ENCODE measurements around the gene KCNAB1.
"Not testable (repeated sequence)": the region's sequence is repeated elsewhere in the genome, so short reads cannot be mapped to it uniquely, and the experiment has no call there.

The KCNAB1 gene

DNA sequence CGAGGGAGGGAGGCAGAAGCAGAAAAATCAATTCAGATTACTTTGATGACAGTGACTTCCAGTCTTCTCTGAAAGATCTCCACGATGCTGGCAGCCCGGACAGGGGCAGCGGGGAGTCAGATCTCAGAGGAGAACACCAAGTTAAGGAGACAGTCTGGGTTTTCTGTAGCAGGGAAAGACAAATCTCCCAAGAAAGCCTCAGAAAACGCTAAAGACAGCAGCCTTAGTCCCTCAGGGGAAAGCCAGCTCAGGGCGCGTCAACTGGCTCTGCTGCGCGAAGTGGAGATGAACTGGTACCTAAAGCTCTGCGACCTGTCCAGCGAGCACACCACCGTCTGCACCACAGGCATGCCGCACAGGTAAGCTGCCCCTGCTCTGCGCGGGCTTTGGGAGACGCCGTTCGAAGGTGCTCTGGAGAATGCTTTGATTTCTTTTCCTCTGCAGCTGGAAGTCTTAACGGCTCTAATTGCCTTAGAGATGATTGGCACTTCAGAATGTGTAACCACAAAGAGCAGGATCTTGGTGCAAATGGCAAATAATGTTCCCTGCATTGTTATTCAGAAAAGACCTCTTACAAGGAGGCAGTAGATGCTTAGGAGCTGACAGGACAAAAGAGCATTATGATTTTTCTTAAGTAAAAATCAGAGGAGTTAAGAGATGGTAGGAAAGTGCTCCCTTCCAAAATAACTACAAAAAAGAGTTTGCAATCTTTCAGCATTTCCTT is at the start of gene KCNAB1:
Gene KCNAB1, plus strand, starts transcription at position 51 of the 724 bp plus-strand sequence.
- DNase-seq (ENCODE audit: low read depth in 2 of 2), result no peak

DNA sequence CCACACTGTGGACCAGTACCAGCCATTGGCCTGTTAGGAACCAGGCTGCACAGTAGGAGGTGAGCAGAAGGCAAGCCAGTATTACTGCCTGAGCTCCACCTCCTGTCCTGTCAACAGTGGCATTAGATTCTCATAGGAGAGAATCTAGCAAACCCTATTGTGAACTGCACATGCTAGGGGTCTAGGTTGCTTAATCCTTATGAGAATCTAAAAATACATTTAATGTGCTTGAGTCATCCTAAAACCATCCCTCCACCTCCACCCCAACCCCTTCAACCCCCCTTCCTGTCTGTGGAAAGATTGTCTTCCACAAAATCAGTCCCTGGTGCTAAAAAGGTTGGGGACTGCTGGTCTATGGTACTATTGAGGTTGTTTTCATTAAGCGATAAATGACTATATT is 49.3 kb upstream of the KCNAB1 start:
- no peak for DNase-seq (ENCODE audit: low read depth in 2 of 2)

GRCh38 chr3:156072950-156073657 is 47.3 kb upstream of the KCNAB1 start:
- not testable (repeated sequence) for DNase-seq (ENCODE audit: low read depth in 2 of 2)

GRCh38 chr3:156090126-156090525 is 30.3 kb upstream of the KCNAB1 start:
- DNase-seq (ENCODE audit: low read depth in 2 of 2), result no peak

DNA sequence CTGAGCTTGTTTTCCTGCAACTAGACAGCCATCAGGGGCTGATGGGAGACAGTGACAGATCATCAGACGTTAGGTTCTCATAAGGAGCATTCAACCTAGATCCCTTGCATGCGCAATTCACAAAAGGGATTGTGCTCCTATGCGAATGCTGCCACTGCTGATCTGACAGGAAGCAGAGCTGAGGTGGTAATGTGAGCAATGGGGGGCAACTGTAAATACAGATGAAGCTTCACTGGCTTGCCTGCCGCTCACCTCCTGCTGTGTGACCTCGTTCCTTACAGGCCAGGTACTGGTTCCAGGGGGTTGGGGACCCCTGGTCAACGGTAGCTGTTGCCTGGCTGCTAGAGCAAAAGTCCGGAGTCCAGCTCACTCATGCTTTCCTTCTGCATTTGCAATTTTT is 26.4 kb upstream of the KCNAB1 start:
- DNase-seq (ENCODE audit: low read depth in 2 of 2), result no peak

DNA sequence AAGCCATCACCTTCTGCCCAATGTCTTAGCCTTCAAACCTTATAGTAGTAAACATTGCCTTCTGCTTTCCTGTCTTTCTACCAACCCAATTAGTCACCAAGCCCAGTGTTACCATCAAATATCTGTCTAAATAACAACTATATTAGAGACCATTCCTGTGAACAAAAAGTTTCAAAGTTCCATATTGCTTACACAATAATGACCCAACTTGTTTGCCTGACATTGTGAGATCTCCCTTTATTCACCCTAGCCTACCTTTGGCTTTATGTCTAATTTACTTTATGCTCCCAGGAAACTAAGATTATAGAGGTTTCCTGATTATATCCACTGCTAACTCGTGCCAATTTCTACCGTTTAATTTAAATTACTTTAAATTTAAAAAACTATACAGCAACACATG is 26.0 kb upstream of the KCNAB1 start:
- DNase-seq (ENCODE audit: low read depth in 2 of 2), result no peak

DNA sequence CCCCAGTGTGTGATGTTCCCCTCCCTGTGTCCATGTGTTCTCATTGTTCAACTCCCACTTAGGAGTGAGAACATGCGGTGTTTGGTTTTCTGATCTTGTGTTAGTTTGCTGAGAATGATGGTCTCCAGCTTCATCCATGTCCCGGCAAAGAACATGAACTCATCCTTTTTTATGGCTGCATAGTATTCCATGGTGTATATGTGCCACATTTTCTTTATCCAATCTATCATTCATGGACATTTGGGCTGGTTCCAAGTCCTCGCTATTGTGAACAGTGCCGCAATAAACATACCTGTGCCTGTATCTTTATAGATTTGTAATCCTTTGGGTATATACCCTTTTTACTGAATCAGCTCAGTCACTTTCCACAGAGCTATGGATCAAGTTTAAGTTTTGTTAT is 24.7 kb upstream of the KCNAB1 start:
- not testable (repeated sequence) for DNase-seq (ENCODE audit: low read depth in 2 of 2)

GRCh38 chr3:156098437-156099035 is 21.8 kb upstream of the KCNAB1 start:
- DNase-seq (ENCODE audit: low read depth in 2 of 2), result no peak

- DNase-seq (ENCODE audit: low read depth in 2 of 2), result not testable (repeated sequence)
Observed at GRCh38 chr3:156099348-156099747, 21.0 kb upstream of the KCNAB1 start.

DNA sequence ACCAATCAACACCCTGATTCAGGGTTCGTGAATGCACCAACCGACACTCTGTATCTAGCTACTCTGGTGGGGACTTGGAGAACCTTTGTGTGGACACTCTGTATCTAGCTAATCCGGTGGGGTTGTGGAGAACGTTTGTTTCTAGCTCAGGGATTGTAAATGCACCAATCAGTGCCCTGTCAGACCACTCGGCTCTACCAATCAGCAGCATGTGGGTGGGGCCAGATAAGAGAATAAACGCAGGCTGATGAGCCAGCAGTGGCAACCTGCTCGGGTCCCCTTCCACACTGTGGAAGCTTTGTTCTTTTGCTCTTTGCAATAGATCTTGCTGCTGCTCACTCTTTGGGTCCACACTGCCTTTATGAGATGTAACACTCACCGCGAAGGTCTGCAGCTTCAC is 20.4 kb upstream of the KCNAB1 start:
- not testable (repeated sequence) for DNase-seq (ENCODE audit: low read depth in 2 of 2)

DNA sequence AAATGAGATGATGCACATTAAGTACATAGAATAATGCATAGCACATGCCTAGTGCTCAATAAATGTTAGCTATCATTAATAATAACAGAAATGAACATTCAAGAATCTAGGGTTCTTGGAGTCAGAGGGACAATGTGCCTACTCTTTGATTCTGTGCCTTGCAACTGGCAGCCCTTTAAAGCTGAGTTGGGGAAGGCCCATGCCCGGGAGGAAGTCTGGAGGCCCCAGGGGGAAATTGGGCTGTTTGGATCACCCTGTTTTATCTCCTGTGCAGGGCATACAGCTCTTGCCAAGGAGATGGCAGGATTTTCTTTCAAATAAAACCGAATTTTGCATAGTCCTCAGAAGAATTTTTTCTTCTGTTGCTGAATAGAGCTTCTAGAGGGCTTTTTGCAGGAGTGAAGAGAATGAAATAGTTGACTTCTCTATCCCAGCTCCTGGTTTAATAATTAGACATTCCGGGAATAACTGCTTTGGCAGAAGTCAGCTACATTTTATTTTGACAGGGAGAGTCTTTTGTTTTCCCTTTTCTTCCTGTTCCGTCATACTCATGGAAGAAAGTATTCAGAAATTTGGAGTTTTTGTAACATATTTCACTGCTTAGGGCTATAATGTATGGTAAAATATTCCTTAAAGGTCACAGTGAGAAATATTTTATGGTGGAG is 18.0 kb upstream of the KCNAB1 start:
- DNase-seq (ENCODE audit: low read depth in 2 of 2), result no peak

DNA sequence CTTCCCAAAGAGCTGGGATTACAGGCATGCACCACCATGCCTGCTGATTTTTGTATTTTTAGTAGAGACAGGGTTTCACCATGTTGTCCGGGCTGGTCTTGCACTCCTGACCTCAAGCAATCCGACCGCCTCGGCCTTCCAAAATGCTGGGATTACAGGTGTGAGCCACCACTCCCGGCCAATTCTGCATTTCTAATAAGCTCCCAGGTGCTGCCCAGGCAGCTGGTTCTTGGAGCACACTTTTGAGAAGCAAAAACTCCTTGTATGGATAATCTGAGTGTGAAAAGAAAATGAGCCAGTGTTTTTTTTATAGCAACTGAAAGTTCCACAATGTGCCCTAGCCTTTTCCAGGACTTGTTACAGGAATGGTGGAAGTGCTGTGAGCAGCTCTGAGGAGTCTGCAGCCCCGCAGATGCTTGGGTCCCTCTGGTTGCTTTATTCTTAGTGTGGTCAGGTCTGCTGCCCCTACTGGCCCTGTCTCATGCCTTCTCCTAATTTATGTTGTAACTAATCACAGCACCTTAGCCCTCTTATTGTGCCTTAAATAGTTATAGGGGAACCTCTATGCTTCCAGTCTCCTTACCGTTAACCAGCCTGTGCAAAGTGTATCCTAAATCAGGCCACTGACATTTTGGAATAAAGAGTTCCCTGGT is 13.5 kb upstream of the KCNAB1 start:
- no peak for DNase-seq (ENCODE audit: low read depth in 2 of 2)

- DNase-seq (ENCODE audit: low read depth in 2 of 2), result no peak
Observed at GRCh38 chr3:156107504-156107903, 12.9 kb upstream of the KCNAB1 start.

DNA sequence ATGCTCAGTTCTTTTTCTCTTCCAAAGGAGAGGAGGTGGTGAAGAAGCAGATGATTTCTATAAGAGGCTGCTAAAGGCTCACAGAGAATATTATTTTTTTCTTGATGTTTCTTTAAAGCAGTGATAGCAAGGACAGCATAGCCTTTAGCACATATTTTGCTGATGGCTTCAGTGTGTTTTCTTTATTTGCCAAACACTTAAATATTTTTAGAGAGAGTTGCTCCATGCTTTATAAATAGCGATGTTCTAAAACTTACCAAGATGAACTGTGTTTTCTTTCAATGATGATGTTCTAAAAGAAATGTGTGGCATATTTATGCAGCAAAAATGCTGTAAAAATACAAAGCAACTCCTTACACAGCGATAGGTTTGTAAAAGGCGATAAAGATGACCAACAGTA is 11.8 kb upstream of the KCNAB1 start:
- DNase-seq (ENCODE audit: low read depth in 2 of 2), result no peak

- no peak for DNase-seq (ENCODE audit: low read depth in 2 of 2)
Observed at GRCh38 chr3:156109989-156110388, 10.4 kb upstream of the KCNAB1 start.

- no peak for DNase-seq (ENCODE audit: low read depth in 2 of 2)
Observed at GRCh38 chr3:156126467-156126866, 6.1 kb downstream of the KCNAB1 start.

GRCh38 chr3:156131241-156131640 is 10.9 kb downstream of the KCNAB1 start:
- DNase-seq (ENCODE audit: low read depth in 2 of 2), result no peak

- DNase-seq (ENCODE audit: low read depth in 2 of 2), result no peak
Observed at GRCh38 chr3:156131799-156132198, 11.4 kb downstream of the KCNAB1 start.

GRCh38 chr3:156132313-156132712 is 11.9 kb downstream of the KCNAB1 start:
- DNase-seq (ENCODE audit: low read depth in 2 of 2), result no peak

DNA sequence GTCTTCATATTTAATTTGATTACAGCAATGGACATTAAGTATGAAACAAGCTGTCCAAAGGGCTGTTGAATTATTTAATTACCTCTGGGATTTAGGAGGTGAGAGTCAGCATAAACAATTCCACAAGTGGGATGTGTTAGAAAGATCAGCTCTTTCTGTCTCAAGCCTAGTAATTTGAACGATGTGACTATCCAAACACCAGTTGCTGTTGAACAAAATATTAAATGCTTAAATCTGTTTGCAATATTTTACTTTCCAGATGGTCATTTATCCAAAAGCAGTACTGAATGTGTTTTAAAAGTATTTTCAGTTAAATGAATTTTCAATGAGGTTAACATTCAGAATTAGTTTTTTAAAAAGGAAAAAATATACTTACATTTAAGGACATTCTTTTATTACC is 12.7 kb downstream of the KCNAB1 start:
- no peak for DNase-seq (ENCODE audit: low read depth in 2 of 2)

GRCh38 chr3:156135921-156136638 is 15.7 kb downstream of the KCNAB1 start:
- no peak for DNase-seq (ENCODE audit: low read depth in 2 of 2)

Measured in stimulated activated CD8-positive, alpha-beta memory T cell treated with anti-CD3 and anti-CD28 coated beads, Interleukin-7, amount 100 ng/mL, for 4 hours (primary cell).